Muscle of leg (tissue), 16 donors: ENCODE data around the gene ACSS1. TPM values are rescaled to one million over a fixed set of nuclear protein-coding genes. Genes with fewer than 3 reads are reported as not detected.

ENCODE experiments used
- DNase-seq: peaks from one replicate; pipeline ENCODE4 v3.0.0; 2013
- H3K27ac ChIP-seq: one replicate; pipeline ENCODE4 v1.5.1; 2013; ENCODE audit warnings: mild to moderate bottlenecking, low read length, control low read depth
- H3K27me3 ChIP-seq: one replicate; pipeline ENCODE4 v1.6.1; 2013; ENCODE audit warnings: low read length; ENCODE audit not compliant: control insufficient read depth, insufficient read depth
- H3K36me3 ChIP-seq: one replicate; pipeline ENCODE4 v1.6.1; 2013; ENCODE audit warnings: low read length; ENCODE audit not compliant: control insufficient read depth, insufficient read depth
- H3K4me1 ChIP-seq: one replicate; pipeline ENCODE4 v1.6.1; 2013; ENCODE audit warnings: low read length; ENCODE audit not compliant: control insufficient read depth, insufficient read depth
- H3K4me3 ChIP-seq: one replicate; pipeline ENCODE4 v1.5.1; 2013; ENCODE audit warnings: low read length, control low read depth
- H3K9me3 ChIP-seq: replicated peaks from 2 replicates; pipeline ENCODE4 v1.6.1; 2013; ENCODE audit warnings: low read depth, low read length; ENCODE audit not compliant: control insufficient read depth
- WGBS: methylation state at CpG from one replicate; pipeline ENCODE4 v1.1.5; 2013; ENCODE audit warnings: missing lambda C conversion rate; ENCODE audit not compliant: insufficient coverage; 5-methylcytosine and 5-hydroxymethylcytosine counted together
- long read RNA-seq, 11 donors: transcript quantifications; one replicate each; lab custom pipeline, GENCODE V29; 2026
- polyA plus RNA-seq, 8 donors: library from polyadenylated mRNA; unstranded; fragments of 120-200 nt; gene quantifications; one replicate each; pipeline versions ENCODE4 v1.2.1 to v1.2.3, GENCODE V29; 2013; ENCODE audit warnings: inconsistent platforms in 1 of 8, low replicate concordance in 1 of 8; ENCODE audit not compliant: insufficient read length in 8 of 8, insufficient read depth in 1 of 8
- total RNA-seq: library from RNA; stranded (reverse); fragments of 120-200 nt; gene quantifications from one replicate; pipeline ENCODE4 v1.2.4, GENCODE V29; 2013

The ACSS1 gene
- 10.5 TPM for total RNA-seq
- 10 to 100 TPM; 17.1 to 28.9 (median 21.6) TPM for polyA plus RNA-seq
- long read RNA-seq, donor 1, full-length matches to known transcripts, result 3 of 3 reads
- long read RNA-seq, donor 1, partial matches to known transcripts, result 0 of 3 reads
- long read RNA-seq, donor 1, other reads (novel, unspliced or antisense), result 0 of 3 reads
- long read RNA-seq, donor 2, result 0 reads
- long read RNA-seq, donor 3, partial matches to known transcripts, result 0 of 4 reads
- long read RNA-seq, donor 3, other reads (novel, unspliced or antisense), result 0 of 4 reads
- long read RNA-seq, donor 4, partial matches to known transcripts, result 0 of 1 reads
- long read RNA-seq, donor 4, other reads (novel, unspliced or antisense), result 0 of 1 reads
- long read RNA-seq, donor 5, transcript ACSS1-201 (14 exons, 3,680 nt), result major isoform, 9 of 9 reads
- long read RNA-seq, donor 5, partial matches to known transcripts, result 0 of 9 reads
- long read RNA-seq, donor 5, other reads (novel, unspliced or antisense), result 0 of 9 reads
- long read RNA-seq, donor 6, full-length matches to known transcripts, result 11 of 16 reads
- long read RNA-seq, donor 6, partial matches to known transcripts, result 5 of 16 reads
- long read RNA-seq, donor 6, other reads (novel, unspliced or antisense), result 0 of 16 reads
- long read RNA-seq, donor 7, partial matches to known transcripts, result 0 of 2 reads
- long read RNA-seq, donor 7, other reads (novel, unspliced or antisense), result 0 of 2 reads
- long read RNA-seq, donor 8, full-length matches to known transcripts, result 2 of 2 reads
- long read RNA-seq, donor 8, partial matches to known transcripts, result 0 of 2 reads
- long read RNA-seq, donor 8, other reads (novel, unspliced or antisense), result 0 of 2 reads
- long read RNA-seq, donor 9, full-length matches to known transcripts, result 3 of 3 reads
- long read RNA-seq, donor 9, partial matches to known transcripts, result 0 of 3 reads
- long read RNA-seq, donor 9, other reads (novel, unspliced or antisense), result 0 of 3 reads
- long read RNA-seq, donor 10, partial matches to known transcripts, result 0 of 4 reads
- long read RNA-seq, donor 10, other reads (novel, unspliced or antisense), result 0 of 4 reads
- long read RNA-seq, donor 11, partial matches to known transcripts, result 0 of 3 reads
- long read RNA-seq, donor 11, other reads (novel, unspliced or antisense), result 0 of 3 reads

DNA sequence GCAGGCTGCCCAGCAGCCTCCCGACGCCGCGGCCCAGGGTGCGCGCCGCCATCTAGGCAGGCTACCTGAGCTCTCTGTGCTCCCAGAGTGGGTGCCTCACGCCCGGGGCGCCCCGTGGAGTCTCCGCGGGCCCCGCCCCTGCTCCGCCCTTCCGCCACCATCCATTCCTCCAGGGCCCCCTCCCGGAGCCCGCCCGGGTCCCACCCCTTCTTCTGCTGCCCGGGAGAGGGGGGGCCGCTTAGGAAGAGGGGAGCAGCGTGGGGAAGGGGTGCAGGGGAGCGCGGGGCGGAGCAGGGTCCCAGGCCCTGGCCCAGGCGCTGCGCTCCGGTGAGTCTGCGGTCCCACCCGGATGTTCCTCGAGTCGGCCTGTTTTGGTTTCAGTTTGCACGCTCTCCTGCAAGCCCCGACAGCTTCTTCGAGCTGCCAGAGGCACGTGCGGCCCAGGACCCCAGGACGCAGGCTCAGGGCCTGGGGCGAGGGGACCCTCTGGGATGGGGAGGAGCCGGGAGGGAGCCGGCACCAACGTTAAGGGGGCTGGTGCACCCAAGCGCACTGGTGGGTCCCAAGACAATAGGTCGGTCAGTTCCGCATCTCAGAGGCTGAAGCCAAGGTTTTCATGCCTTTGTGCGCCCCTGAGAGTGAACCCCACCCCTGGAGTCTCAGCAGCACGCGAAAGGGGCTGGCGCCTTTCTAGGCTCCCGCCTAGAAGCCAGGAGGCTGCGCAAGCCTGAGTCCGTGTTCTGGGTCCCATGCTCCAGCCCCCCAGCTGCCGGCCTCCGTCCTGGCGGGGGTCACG lies at the start of gene ACSS1:
ACSS1 (minus strand) TSS at position 89 of the 796 bp plus-strand sequence; CDS start at position 52, 37 bp downstream.
- Histone ChIP-seq H3K4me3 (peak within 1 kb of the TSS; percentile 84), H3K4me1 (peaks cover 50% of the 10 kb centered on the region), H3K9me3 (no peaks in the 10 kb centered on the region), H3K27ac (peak within 1 kb of the TSS; percentile 89), H3K27me3 (peaks cover 2% of the 10 kb centered on the region), H3K36me3 (peaks cover 4% of the 10 kb centered on the region)
- 1% methylated on average over 46 of the region's 56 CpGs for WGBS
- peak; percentile 75 for DNase-seq

DNA sequence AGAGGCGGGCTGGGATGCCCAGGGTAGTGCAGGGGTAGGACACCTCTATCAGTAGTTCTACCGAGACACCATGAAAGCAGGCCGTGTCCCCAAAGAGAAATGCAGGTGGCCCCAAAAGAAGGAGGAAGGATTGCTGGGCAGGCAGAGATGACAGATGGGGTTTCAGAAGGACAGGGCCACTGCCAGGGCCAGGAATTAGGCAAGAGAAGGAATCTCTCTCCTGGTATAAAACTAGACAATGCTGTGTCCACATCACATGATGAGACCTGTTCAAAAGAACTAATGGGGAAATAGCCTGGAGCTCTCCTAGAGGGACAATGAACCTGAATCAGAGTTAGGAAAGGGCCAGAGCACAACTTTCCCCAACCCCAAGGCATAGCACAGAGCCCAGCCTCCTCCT lies 45.6 kb upstream of the ACSS1 start:
- Histone ChIP-seq H3K36me3 (no peaks in the 10 kb centered on the region), H3K9me3 (no peaks in the 10 kb centered on the region), H3K27me3 (no peaks in the 10 kb centered on the region), H3K4me1 (no peaks in the 10 kb centered on the region), H3K27ac (no peak overlapping the region), H3K4me3 (no peak overlapping the region)
- WGBS, result no CpG with 5 or more reads among the region's 3 CpGs
- DNase-seq, result no peak

DNA sequence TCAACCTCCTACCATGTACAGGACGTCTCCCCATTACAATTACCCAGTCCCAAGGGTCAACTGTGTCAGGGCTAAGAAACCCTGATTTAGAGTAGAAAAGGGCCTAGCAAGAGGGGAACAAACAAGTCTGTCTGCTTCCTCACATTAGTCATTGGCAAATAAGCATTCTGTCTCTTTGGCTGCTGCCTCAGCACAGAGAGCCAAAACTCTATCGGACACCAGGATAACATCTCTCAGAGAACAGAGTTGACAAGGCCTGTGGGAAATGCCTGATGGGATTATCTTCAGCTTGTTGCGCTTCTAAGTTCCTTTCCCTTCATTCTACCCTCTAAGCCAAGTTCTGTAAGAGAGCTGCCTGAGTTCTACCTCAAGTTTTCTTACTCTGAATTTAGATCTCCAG lies 43.0 kb upstream of the ACSS1 start:
- H3K36me3 ChIP-seq, result no peaks in the 10 kb centered on the region
- DNase-seq, result peak; percentile 42
- H3K4me3 ChIP-seq, result no peak overlapping the region
- no peaks in the 10 kb centered on the region for H3K4me1 ChIP-seq
- 55% methylated on average over 1 of the region's 3 CpGs for WGBS
- no peaks in the 10 kb centered on the region for H3K27me3 ChIP-seq
- H3K27ac ChIP-seq, result no peak overlapping the region
- no peaks in the 10 kb centered on the region for H3K9me3 ChIP-seq

DNA sequence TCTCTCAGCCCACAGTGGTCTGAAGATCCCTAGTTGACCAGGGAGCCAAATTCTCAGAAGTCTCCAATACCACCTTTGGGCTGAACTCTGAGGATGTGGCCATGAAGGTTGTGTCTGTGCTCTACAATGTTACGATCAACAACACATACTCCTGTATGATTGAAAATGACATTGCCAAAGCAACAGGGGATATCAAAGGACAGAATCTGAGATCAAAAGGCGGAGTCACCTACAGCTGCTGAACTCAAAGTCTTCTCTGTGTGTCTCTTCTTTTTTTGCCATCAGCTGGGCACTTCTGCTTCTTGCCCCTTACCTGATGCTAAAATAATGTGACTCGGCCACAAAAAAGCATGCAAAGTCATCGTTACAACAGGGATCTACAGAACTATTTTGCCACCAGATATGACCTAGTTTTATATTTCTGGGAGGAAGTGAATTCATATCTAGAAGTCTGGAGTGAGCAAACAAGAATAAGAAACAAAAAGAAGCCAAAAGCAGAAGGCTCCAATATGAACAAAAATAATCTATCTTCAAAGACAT lies 41.7 kb upstream of the ACSS1 start:
- Histone ChIP-seq H3K27me3 (no peaks in the 10 kb centered on the region), H3K36me3 (no peaks in the 10 kb centered on the region), H3K4me3 (no peak overlapping the region), H3K4me1 (no peaks in the 10 kb centered on the region), H3K27ac (no peak overlapping the region), H3K9me3 (no peaks in the 10 kb centered on the region)
- DNase-seq, result no peak
- WGBS, result 80% methylated on average over 1 of the region's 4 CpGs

DNA sequence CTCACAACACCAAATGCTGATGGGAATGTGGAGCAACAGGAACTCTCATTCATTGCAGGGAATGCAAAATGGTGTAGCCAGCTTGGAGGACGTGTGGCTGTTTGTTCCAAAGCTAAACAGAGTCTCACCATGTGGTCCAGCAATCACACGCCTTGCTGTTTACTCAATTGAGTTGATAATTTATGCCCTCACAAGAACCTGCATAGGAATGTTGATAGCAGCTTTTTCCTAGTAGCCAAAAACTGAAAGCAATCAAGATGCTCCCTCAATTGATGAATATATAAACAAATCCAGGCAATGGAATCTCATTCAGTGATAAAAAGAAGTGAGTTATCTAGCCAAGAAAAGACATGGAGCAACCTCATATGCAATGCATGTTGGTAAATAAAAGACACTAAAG lies 39.6 kb upstream of the ACSS1 start:
- Histone ChIP-seq H3K36me3 (no peaks in the 10 kb centered on the region), H3K4me3 (no peak overlapping the region), H3K27ac (no peak overlapping the region), H3K27me3 (no peaks in the 10 kb centered on the region), H3K9me3 (no peaks in the 10 kb centered on the region), H3K4me1 (no peaks in the 10 kb centered on the region)
- WGBS, result no CpG with 5 or more reads among the region's 2 CpGs
- no peak for DNase-seq

DNA sequence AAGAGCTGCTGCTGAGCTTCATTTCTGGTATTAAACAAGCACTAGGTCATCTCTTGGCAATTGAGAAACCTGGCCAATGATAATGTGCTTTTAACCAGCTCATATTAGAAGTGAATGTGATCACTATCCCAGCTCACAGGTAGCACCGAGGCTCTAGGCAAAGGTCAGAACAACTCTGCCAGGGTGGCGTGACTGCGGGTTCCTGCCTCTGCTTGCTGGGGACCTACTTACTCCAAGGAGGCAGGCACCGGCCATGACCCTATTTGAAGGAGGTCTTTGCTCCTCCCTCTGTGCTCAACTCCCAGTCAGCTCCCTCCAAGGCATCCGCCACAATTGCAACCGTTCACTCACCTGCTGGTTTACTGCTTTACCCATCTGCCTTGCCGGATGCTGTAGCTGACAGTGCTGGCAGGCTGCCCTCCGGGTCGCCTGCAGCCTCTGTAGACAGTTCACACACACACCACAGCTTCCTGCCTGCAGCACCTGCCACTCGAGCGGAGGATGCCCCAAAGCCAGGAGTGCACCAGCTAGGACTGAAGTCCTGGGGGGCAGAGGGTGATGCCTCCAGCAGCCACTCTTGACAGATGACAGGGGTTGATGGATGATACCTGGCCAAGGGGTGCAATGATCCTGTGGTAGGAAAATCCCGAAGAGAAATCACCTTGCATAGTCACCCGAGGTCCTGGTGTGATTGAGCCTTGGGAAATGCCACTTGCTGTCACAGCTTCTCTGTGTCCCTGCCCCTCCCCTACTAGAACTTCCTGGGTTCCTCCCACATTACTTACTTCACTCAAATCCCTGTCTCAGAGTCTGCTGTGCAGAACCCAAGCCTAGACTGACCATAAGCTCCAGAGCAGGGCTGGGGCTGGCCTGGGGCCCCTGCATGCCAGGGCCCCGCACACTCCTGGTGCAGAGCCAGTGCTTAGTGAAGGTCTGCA lies 32.8 kb upstream of the ACSS1 start:
- no peak for DNase-seq
- peaks cover 27% of the 10 kb centered on the region for H3K27me3 ChIP-seq
- 47% methylated on average over 11 of the region's 14 CpGs for WGBS

DNA sequence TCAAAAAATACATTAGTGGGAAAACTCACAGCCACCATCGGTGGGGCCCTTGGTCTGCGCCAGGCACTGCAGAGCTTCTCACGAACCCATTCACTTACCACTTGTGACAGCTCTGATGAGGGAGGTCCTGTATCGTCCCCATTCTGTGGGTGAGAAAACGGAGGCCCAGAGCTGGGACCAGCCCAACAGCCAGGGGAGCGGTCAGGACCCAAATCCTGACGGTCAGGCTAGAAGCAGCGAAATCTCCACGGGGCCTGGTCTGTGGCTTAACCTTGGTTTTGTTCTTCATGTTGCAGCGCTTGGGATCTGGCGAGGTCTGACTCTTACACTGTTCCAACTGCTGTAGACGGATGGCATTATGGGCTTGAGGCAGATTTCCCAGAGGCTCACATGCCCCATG lies 31.7 kb upstream of the ACSS1 start:
- 82% methylated on average over 9 of the region's 12 CpGs for WGBS
- Histone ChIP-seq H3K27me3 (peaks cover 38% of the 10 kb centered on the region), H3K36me3 (no peaks in the 10 kb centered on the region), H3K9me3 (no peaks in the 10 kb centered on the region), H3K27ac (no peak overlapping the region), H3K4me3 (no peak overlapping the region), H3K4me1 (peaks cover 3% of the 10 kb centered on the region)
- no peak for DNase-seq

More for the DNA sequence above, 32.8 kb upstream of the ACSS1 start:
- Histone ChIP-seq H3K4me1 (no peaks in the 10 kb centered on the region), H3K4me3 (no peak overlapping the region), H3K9me3 (no peaks in the 10 kb centered on the region), H3K36me3 (no peaks in the 10 kb centered on the region), H3K27ac (no peak overlapping the region)

DNA sequence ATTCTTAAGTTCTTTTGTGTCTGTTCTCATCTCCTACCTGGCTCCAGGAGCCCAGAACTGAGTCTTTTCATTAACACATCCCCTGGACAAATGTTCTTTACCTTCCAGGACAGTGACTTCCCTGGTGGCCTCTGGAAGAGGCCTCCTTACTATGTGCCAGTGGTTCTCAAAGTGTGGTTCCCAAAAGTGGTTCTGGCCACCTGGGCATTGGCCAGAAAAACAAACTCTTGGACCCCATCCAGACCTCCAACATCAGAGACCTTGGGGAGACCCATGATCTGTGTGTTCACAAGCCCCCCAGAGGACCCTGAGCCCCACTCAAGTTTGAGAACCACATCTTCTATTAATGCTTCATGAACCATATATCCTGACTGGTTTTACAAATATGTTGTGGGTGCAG lies 31.2 kb upstream of the ACSS1 start:
- Histone ChIP-seq H3K27me3 (peaks cover 44% of the 10 kb centered on the region), H3K4me3 (no peak overlapping the region)

More for the DNA sequence above, 31.2 kb upstream of the ACSS1 start:
- Histone ChIP-seq H3K4me1 (peaks cover 9% of the 10 kb centered on the region), H3K27ac (no peak overlapping the region), H3K36me3 (no peaks in the 10 kb centered on the region), H3K9me3 (no peaks in the 10 kb centered on the region)
- no peak for DNase-seq
